Sciatic nerve (tissue), 2 donors: ENCODE data around the gene HDAC4. TPM values are rescaled to one million over a fixed set of nuclear protein-coding genes. Genes with fewer than 3 reads are reported as not detected.
A peak's percentile ranks its signal among the peaks of the same experiment; 100 is the strongest.

Source experiments
- ATAC-seq: fragments of 200-7000 bp; cut with Tn5 transposase; one replicate; pipeline ENCODE4 v1.9.1; 2020; ENCODE audit warnings: mild to moderate bottlenecking, moderate library complexity
- DNase-seq: peaks from one replicate; pipeline ENCODE4 v3.0.0-alpha.2; 2020; ENCODE audit warnings: low spot score
- intact Hi-C: fragments of 100-400 bp; cut with DNase I; formaldehyde crosslinking; loops from one replicate; pipeline ENCODE4 v1.14.2; 2022
- total RNA-seq: library from RNA; stranded (reverse); fragmentation: NEBNext Ultra II Directional; extraction: Animal tissue kit (Norgen Biotek cat#: 25700); gene quantifications from one replicate; pipeline ENCODE4 v1.2.1, GENCODE V29; 2021
- donor health status: DM: no; HTN: no; CAD: no.
- donor health status: DM: no; HTN: no; CAD: no.

HDAC4 gene
- total RNA-seq, 1 donor from 2014 or later: 99.5 TPM

- ATAC-seq (peak; percentile 99), DNase-seq (peak; percentile 100)
- intact Hi-C loops: no loop called here
Measured at GRCh38 chr2:239401067-239401880, 454 bp upstream of the HDAC4 start.

GRCh38 chr2:239399921-239400595 lies 762 bp downstream of the HDAC4 start:
- DNase-seq (peak; percentile 65), ATAC-seq (no peak)
- intact Hi-C loops: no loop called here

- ATAC-seq (no peak), DNase-seq (peak; percentile 75)
- intact Hi-C loops: no loop called here
Measured at GRCh38 chr2:239399433-239399920, 1.3 kb downstream of the HDAC4 start.

GRCh38 chr2:239398521-239398921 lies 2.3 kb downstream of the HDAC4 start:
- ATAC-seq: no peak
- DNase-seq: no peak
- intact Hi-C loops: no loop called here

- ATAC-seq (no peak), DNase-seq (peak; percentile 54)
- intact Hi-C loops: no loop called here
Measured at GRCh38 chr2:239397931-239398471, 2.8 kb downstream of the HDAC4 start.

- ATAC-seq (no peak), DNase-seq (peak; percentile 52)
- intact Hi-C loops: no loop called here
Measured at GRCh38 chr2:239396881-239397681, 3.7 kb downstream of the HDAC4 start.

GRCh38 chr2:239395524-239395923 lies 5.3 kb downstream of the HDAC4 start:
- DNase-seq (peak; percentile 28), ATAC-seq (no peak)
- intact Hi-C loops: no loop called here

GRCh38 chr2:239394978-239395377 lies 5.8 kb downstream of the HDAC4 start:
- ATAC-seq: no peak
- intact Hi-C loops: no loop called here
- no peak for DNase-seq

- DNase-seq: peak; percentile 53
- no peak for ATAC-seq
- intact Hi-C loops: no loop called here
Measured at GRCh38 chr2:239394346-239394945, 6.4 kb downstream of the HDAC4 start.

- intact Hi-C loops: no loop called here
- ATAC-seq (no peak), DNase-seq (peak; percentile 8)
Measured at GRCh38 chr2:239393941-239394340, 6.9 kb downstream of the HDAC4 start.

GRCh38 chr2:239393388-239393940 lies 7.4 kb downstream of the HDAC4 start:
- DNase-seq (peak; percentile 74), ATAC-seq (peak; percentile 52)
- intact Hi-C loops: no loop called here

- intact Hi-C loops: no loop called here
- DNase-seq: peak; percentile 59
Measured at GRCh38 chr2:239392688-239393387, 8.0 kb downstream of the HDAC4 start.

GRCh38 chr2:239392072-239392357 lies 8.8 kb downstream of the HDAC4 start:
- DNase-seq (peak; percentile 46), ATAC-seq (no peak)

More at GRCh38 chr2:239392688-239393387, 8.0 kb downstream of the HDAC4 start:
- ATAC-seq: no peak

GRCh38 chr2:239391286-239392071 lies 9.3 kb downstream of the HDAC4 start:
- DNase-seq (peak; percentile 26), ATAC-seq (no peak)
- intact Hi-C loops: no loop called here

More at GRCh38 chr2:239392072-239392357, 8.8 kb downstream of the HDAC4 start:
- intact Hi-C loops: no loop called here

GRCh38 chr2:239390546-239391285 lies 10.1 kb downstream of the HDAC4 start:
- intact Hi-C loops: no loop called here
- peak; percentile 53 for DNase-seq

GRCh38 chr2:239389414-239390329 lies 11.1 kb downstream of the HDAC4 start:
- intact Hi-C loops: no loop called here
- no peak for DNase-seq
- no peak for ATAC-seq

More at GRCh38 chr2:239390546-239391285, 10.1 kb downstream of the HDAC4 start:
- no peak for ATAC-seq
